ENCODE measurements around the gene FMN1. TPM values are rescaled to one million over a fixed set of nuclear protein-coding genes. Genes with fewer than 3 reads are reported as not detected.

The FMN1 gene
- total RNA-seq, 1 experiment from 2014 or later = 1.2 TPM

GRCh38 chr15:33098094-33099058, 96.1 kb downstream of the FMN1 start:
- no peak for TF ChIP-seq CTCF (IDR thresholded peaks at IDR 0.05; ENCODE audit: unreplicated experiment)
- no peaks in the 10 kb centered on the region for H3K9me3 Mint-ChIP-seq (ENCODE audit: unreplicated experiment)
- ChIA-PET CTCF (interaction anchor here (0.6 to 4.8 kb wide), 4 partner anchors 12 to 79 kb away, joined by 3 to 29 read pairs (median 6); no protein-coding TSS in a partner anchor), POLR2A (interaction anchor here (0.5 to 1.2 kb wide), 2 partner anchors 17 to 47 kb away, joined by 3 read pairs; no protein-coding TSS in a partner anchor)
- no peak overlapping the region for H3K4me3 Mint-ChIP-seq (ENCODE audit: unreplicated experiment)
- no peak overlapping the region for H3K27ac Mint-ChIP-seq (ENCODE audit: low read depth, unreplicated experiment)
- BruUV-seq (replicated peaks) = no TSS peak
- intact Hi-C loops (cut with micrococcal nuclease) = no loop called here
- no peaks in the 10 kb centered on the region for H3K27me3 Mint-ChIP-seq (ENCODE audit: insufficient read depth, unreplicated experiment)
- H3K36me3 Mint-ChIP-seq (ENCODE audit: insufficient read depth, unreplicated experiment) = no peaks in the 10 kb centered on the region
- H3K4me1 Mint-ChIP-seq (ENCODE audit: insufficient read depth, unreplicated experiment) = no peaks in the 10 kb centered on the region
- peak; percentile 3 for DNase-seq (ENCODE audit: unreplicated experiment)

- Mint-ChIP-seq H3K9me3 (ENCODE audit: unreplicated experiment) (no peaks in the 10 kb centered on the region), H3K4me1 (ENCODE audit: insufficient read depth, unreplicated experiment) (no peaks in the 10 kb centered on the region), H3K27ac (ENCODE audit: low read depth, unreplicated experiment) (no peak overlapping the region), H3K36me3 (ENCODE audit: insufficient read depth, unreplicated experiment) (no peaks in the 10 kb centered on the region), H3K27me3 (ENCODE audit: insufficient read depth, unreplicated experiment) (no peaks in the 10 kb centered on the region), H3K4me3 (ENCODE audit: unreplicated experiment) (no peak overlapping the region)
- DNase-seq (ENCODE audit: unreplicated experiment) = no peak
- BruUV-seq (replicated peaks) = no TSS peak
- CTCF ChIA-PET = interaction anchor here (0.7 to 1.4 kb wide), 3 partner anchors 17 to 36 kb away, joined by 3 to 7 read pairs (median 4); no protein-coding TSS in a partner anchor
- POLR2A ChIA-PET = no interaction called here
- no peak for TF ChIP-seq CTCF (IDR thresholded peaks at IDR 0.05; ENCODE audit: unreplicated experiment)
- intact Hi-C loops (cut with micrococcal nuclease) = no loop called here
Measured at GRCh38 chr15:33096134-33096533, 98.4 kb downstream of the FMN1 start.

GRCh38 chr15:33095641-33096040, 98.9 kb downstream of the FMN1 start:
- TF ChIP-seq CTCF (IDR thresholded peaks at IDR 0.05; ENCODE audit: unreplicated experiment) = no peak
- no peak for DNase-seq (ENCODE audit: unreplicated experiment)
- Mint-ChIP-seq H3K4me3 (ENCODE audit: unreplicated experiment) (no peak overlapping the region), H3K36me3 (ENCODE audit: insufficient read depth, unreplicated experiment) (no peaks in the 10 kb centered on the region), H3K9me3 (ENCODE audit: unreplicated experiment) (no peaks in the 10 kb centered on the region), H3K4me1 (ENCODE audit: insufficient read depth, unreplicated experiment) (no peaks in the 10 kb centered on the region), H3K27ac (ENCODE audit: low read depth, unreplicated experiment) (no peak overlapping the region), H3K27me3 (ENCODE audit: insufficient read depth, unreplicated experiment) (no peaks in the 10 kb centered on the region)
- ChIA-PET POLR2A (no interaction called here), CTCF (interaction anchor here (0.7 to 1.4 kb wide), 4 partner anchors 17 to 134 kb away, joined by 3 to 7 read pairs (median 4); no protein-coding TSS in a partner anchor)
- intact Hi-C loops (cut with micrococcal nuclease) = no loop called here
- BruUV-seq (replicated peaks) = no TSS peak

GRCh38 chr15:33094336-33094735, 100.2 kb downstream of the FMN1 start:
- Mint-ChIP-seq H3K36me3 (ENCODE audit: insufficient read depth, unreplicated experiment) (no peaks in the 10 kb centered on the region), H3K27ac (ENCODE audit: low read depth, unreplicated experiment) (no peak overlapping the region), H3K4me1 (ENCODE audit: insufficient read depth, unreplicated experiment) (no peaks in the 10 kb centered on the region), H3K27me3 (ENCODE audit: insufficient read depth, unreplicated experiment) (no peaks in the 10 kb centered on the region), H3K9me3 (ENCODE audit: unreplicated experiment) (no peaks in the 10 kb centered on the region), H3K4me3 (ENCODE audit: unreplicated experiment) (no peak overlapping the region)
- TF ChIP-seq CTCF (IDR thresholded peaks at IDR 0.05; ENCODE audit: unreplicated experiment) = no peak
- POLR2A ChIA-PET = interaction anchor here (1.0 kb wide), 1 partner anchor 25 kb away, joined by 3 read pairs; no protein-coding TSS in a partner anchor
- no peak for DNase-seq (ENCODE audit: unreplicated experiment)
- no TSS peak for BruUV-seq (replicated peaks)
- CTCF ChIA-PET = interaction anchor here (0.6 to 1.0 kb wide), 2 partner anchors 32 to 38 kb away, joined by 3 to 5 read pairs; no protein-coding TSS in a partner anchor
- intact Hi-C loops (cut with micrococcal nuclease) = no loop called here

Data from MCF 10A (cell line).